Uterus (tissue), 4 donors: ENCODE data around the gene SCGB1D2. TPM values are rescaled to one million over a fixed set of nuclear protein-coding genes. Genes with fewer than 3 reads are reported as not detected.
A peak's percentile ranks its signal among the peaks of the same experiment; 100 is the strongest.
"Not testable (repeated sequence)": the region's sequence is repeated elsewhere in the genome, so short reads cannot be mapped to it uniquely, and the experiment has no call there.

ENCODE experiments used
- DNase-seq, 2 donors: peaks; one replicate each; pipeline ENCODE4 v3.0.0-alpha.2; 2019 to 2020
- H3K27ac ChIP-seq, 2 donors: fragments of 200-600 bp; sonication (generic); 1 replicate in 1 of 2; 2 replicates in 1 of 2; pipeline ENCODE4 v1.5.1; 2016 to 2018
- H3K27me3 ChIP-seq, 2 donors: fragments of 200-600 bp; sonication (generic); one replicate each; pipeline ENCODE4 v1.5.1; 2018 to 2019; ENCODE audit warnings: control low read depth in 1 of 2
- H3K36me3 ChIP-seq, 2 donors: fragments of 200-600 bp; sonication (generic); one replicate each; pipeline ENCODE4 v1.5.1; 2019; ENCODE audit warnings: control low read depth in 1 of 2
- H3K4me1 ChIP-seq, 2 donors: fragments of 200-600 bp; sonication (generic); one replicate each; pipeline ENCODE4 v1.5.1; 2018 to 2019; ENCODE audit warnings: control low read depth in 1 of 2
- H3K4me3 ChIP-seq, 2 donors: fragments of 200-600 bp; sonication (generic); 1 replicate in 1 of 2; 2 replicates in 1 of 2; pipeline ENCODE4 v1.5.1; 2018 to 2019; ENCODE audit warnings: mild to moderate bottlenecking in 1 of 2
- H3K9me3 ChIP-seq, 2 donors: fragments of 200-600 bp; sonication (generic); one replicate each; pipeline ENCODE4 v1.5.1; 2019; ENCODE audit warnings: control low read depth in 1 of 2
- POLR2A ChIP-seq, 2 donors: fragments of 450-650 bp; IDR thresholded peaks; one replicate each; pipeline ENCODE4 v1.6.1; 2016; ENCODE audit warnings: antibody characterized with exemption in 2 of 2, mild to moderate bottlenecking in 1 of 2, moderate library complexity in 1 of 2
- intact Hi-C: fragments of 100-400 bp; cut with DNase I; formaldehyde crosslinking; loops from one replicate; pipeline ENCODE4 v1.15.1; 2023; ENCODE audit warnings: low total_unique reads
- total RNA-seq, 4 donors: library from RNA; depleted of rRNA in 3 of 4; stranded (reverse); fragments of >200 nt in 3 of 4; gene quantifications; one replicate each; pipeline versions ENCODE4 v1.1.0 to v1.2.4, GENCODE V29; 2014 to 2023
- TF ChIP-seq, protein P1 (sequence below), 4 experiments: fragments of 200-600 bp in 2 of 4; fragments of 450-650 bp in 2 of 4; sonication (generic) in 2 of 4; IDR thresholded peaks; one replicate each; pipeline ENCODE4 v1.5.1; 2016 to 2019; ENCODE audit warnings: antibody characterized with exemption in 4 of 4, mild to moderate bottlenecking in 2 of 4, moderate library complexity in 1 of 4
- donor health status: DM: yes; HTN: yes; CAD: no.

Gene SCGB1D2
- 1 to 10 TPM in 1 of 4 donors, not detected in 3; 1.9 TPM for total RNA-seq

- TF ChIP-seq, protein P1, sequence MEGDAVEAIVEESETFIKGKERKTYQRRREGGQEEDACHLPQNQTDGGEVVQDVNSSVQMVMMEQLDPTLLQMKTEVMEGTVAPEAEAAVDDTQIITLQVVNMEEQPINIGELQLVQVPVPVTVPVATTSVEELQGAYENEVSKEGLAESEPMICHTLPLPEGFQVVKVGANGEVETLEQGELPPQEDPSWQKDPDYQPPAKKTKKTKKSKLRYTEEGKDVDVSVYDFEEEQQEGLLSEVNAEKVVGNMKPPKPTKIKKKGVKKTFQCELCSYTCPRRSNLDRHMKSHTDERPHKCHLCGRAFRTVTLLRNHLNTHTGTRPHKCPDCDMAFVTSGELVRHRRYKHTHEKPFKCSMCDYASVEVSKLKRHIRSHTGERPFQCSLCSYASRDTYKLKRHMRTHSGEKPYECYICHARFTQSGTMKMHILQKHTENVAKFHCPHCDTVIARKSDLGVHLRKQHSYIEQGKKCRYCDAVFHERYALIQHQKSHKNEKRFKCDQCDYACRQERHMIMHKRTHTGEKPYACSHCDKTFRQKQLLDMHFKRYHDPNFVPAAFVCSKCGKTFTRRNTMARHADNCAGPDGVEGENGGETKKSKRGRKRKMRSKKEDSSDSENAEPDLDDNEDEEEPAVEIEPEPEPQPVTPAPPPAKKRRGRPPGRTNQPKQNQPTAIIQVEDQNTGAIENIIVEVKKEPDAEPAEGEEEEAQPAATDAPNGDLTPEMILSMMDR (IDR thresholded peaks at IDR 0.05) = no peak
- peak in 1 of 2 donors; percentile 10 for TF ChIP-seq POLR2A (IDR thresholded peaks at IDR 0.05)
- intact Hi-C loops = no loop called here
- no peak within 1 kb of the TSS for H3K4me3 ChIP-seq
- no peaks in the 10 kb centered on the region for H3K9me3 ChIP-seq
- no peaks in the 10 kb centered on the region for H3K4me1 ChIP-seq
- H3K27ac ChIP-seq = no peak within 1 kb of the TSS
- no peaks in the 10 kb centered on the region for H3K27me3 ChIP-seq
- no peaks in the 10 kb centered on the region for H3K36me3 ChIP-seq
- DNase-seq = no peak
Observed at GRCh38 chr11:62242021-62242420, at the start of gene SCGB1D2. Gene SCGB1D2, plus strand, starts transcription at chr11:62242239. Its CDS starts 69 bp downstream, at chr11:62242308.

DNA sequence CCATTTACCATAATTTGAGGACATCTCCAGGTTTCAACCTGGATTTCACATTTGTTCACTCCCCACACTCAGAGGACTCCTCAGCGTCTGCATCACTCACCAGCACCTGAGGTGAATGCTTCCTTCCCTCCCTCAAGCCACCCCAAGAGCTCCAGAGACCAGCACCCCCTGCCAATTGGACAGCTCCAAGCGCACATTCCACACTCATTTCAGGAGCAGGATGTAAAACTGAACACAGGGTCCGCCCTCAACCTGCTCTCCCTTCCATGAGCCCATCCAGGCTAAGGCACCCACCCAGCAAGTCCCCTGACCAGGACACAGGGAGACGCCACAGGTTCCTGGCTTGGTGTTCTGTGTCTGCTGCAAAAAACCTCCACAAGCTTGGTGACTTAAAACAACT is 48.1 kb upstream of the SCGB1D2 start:
- Histone ChIP-seq H3K27ac (no peak overlapping the region), H3K27me3 (no peaks in the 10 kb centered on the region), H3K36me3 (no peaks in the 10 kb centered on the region), H3K9me3 (no peaks in the 10 kb centered on the region), H3K4me3 (no peak overlapping the region), H3K4me1 (no peaks in the 10 kb centered on the region)
- DNase-seq = no peak
- TF ChIP-seq, protein P1 (IDR thresholded peaks at IDR 0.05) = no peak
- TF ChIP-seq POLR2A (IDR thresholded peaks at IDR 0.05) = no peak
- intact Hi-C loops = no loop called here

DNA sequence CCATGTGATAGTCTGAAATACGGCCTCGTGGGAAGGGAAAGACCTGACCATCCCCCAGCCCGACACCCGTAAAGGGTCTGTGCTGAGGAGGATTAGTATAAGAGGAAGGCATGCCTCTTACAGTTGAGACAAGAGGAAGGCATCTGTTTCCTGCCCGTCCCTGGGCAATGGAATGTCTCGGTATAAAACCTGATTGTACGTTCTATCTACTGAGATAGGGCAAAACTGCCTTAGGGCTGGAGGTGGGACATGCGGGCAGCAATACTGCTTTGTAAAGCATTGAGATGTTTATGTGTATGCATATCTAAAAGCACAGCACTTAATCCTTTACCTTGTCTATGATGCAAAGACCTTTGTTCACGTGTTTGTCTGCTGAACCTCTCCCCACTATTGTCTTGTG is 47.0 kb upstream of the SCGB1D2 start:
- H3K27me3 ChIP-seq, H3K27ac ChIP-seq, DNase-seq, H3K36me3 ChIP-seq, H3K4me3 ChIP-seq, H3K9me3 ChIP-seq, H3K4me1 ChIP-seq, intact Hi-C loops: not testable (repeated sequence)

DNA sequence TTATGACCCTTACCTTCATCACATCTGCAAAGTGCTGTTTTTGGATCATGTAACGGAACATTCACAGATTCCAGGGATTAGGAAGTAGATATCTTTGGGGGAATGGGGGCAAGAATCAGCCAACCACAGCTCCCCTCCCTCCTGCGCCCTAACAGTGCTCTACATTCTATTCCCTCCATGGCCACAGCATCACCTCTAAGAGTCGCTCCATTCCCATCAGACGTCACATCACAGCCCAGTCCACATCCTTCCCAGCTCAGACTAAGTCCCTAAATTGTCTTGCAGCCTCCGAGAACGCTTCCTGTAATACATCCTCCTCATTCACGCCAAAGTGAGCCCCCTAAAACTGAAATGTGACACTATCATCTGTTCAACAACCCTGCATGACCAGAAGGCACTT is 46.1 kb upstream of the SCGB1D2 start:
- no peak for DNase-seq
- Histone ChIP-seq H3K4me1 (no peaks in the 10 kb centered on the region), H3K9me3 (no peaks in the 10 kb centered on the region), H3K27ac (no peak overlapping the region), H3K4me3 (no peak overlapping the region), H3K36me3 (no peaks in the 10 kb centered on the region), H3K27me3 (no peaks in the 10 kb centered on the region)
- no peak for TF ChIP-seq POLR2A (IDR thresholded peaks at IDR 0.05)
- TF ChIP-seq, protein P1 (IDR thresholded peaks at IDR 0.05) = no peak
- intact Hi-C loops = no loop called here

- H3K27ac ChIP-seq, DNase-seq, intact Hi-C loops, H3K4me1 ChIP-seq, H3K36me3 ChIP-seq, H3K27me3 ChIP-seq, H3K9me3 ChIP-seq, H3K4me3 ChIP-seq: not testable (repeated sequence)
Observed at GRCh38 chr11:62197400-62197799, 44.6 kb upstream of the SCGB1D2 start.

- Histone ChIP-seq H3K27me3 (no peaks in the 10 kb centered on the region), H3K4me3 (no peak overlapping the region), H3K4me1 (no peaks in the 10 kb centered on the region), H3K27ac (no peak overlapping the region), H3K9me3 (no peaks in the 10 kb centered on the region), H3K36me3 (no peaks in the 10 kb centered on the region)
- DNase-seq = no peak
- intact Hi-C loops = no loop called here
- TF ChIP-seq, protein P1 (IDR thresholded peaks at IDR 0.05) = no peak
- TF ChIP-seq POLR2A (IDR thresholded peaks at IDR 0.05) = no peak
Observed at GRCh38 chr11:62201376-62201775, 40.7 kb upstream of the SCGB1D2 start.
